HepG2 (cell line): ENCODE results near the gene HOXA10. TPM values are rescaled to one million over a fixed set of nuclear protein-coding genes. Genes with fewer than 3 reads are reported as not detected.

Source experiments
- ATAC-seq: fragments of 200-7000 bp; cut with Tn5 transposase; 3 replicates; pipeline ENCODE4 v1.9.1; 2020; ENCODE audit warnings: mild to moderate bottlenecking, moderate library complexity
- BruUV-seq: library from RNA; stranded (reverse); fragments of 400-500 nt; replicated peaks from 2 replicates; lab custom pipeline; 2021; lab: Mats Ljungman, UMichigan
- CTCF ChIA-PET: fragments of 300-600 bp; formaldehyde crosslinking; extraction: SDS; loops from one replicate; lab custom pipeline; 2021; ENCODE audit warnings: low total read pairs, inconsistent platforms, low intra/inter-chr PET ratio; lab: Yijun Ruan, JAX
- POLR2A ChIA-PET: fragments of 350-600 bp; sonication (Branson Sonifier 250); formaldehyde crosslinking; loops from one replicate; lab custom pipeline; 2020; ENCODE audit warnings: antibody characterized with exemption, inconsistent platforms; lab: Yijun Ruan, JAX
- DNase-seq: peaks from one replicate; pipeline ENCODE4 v3.0.0-alpha.2; 2015; ENCODE audit warnings: low spot score
- FAIRE-seq: peaks from 3 replicates; lab custom pipeline; 2011; peaks lifted over from hg19 to GRCh38; lab: Jason Lieb, UNC
- H2AFZ ChIP-seq: one replicate; pipeline ENCODE4 v1.6.1; 2011; ENCODE audit warnings: low read length, inconsistent platforms
- H3K27ac ChIP-seq: fragments of 300-600 bp; 3 replicates; pipeline ENCODE4 v1.8.0; 2011; ENCODE audit warnings: mixed run types, mild to moderate bottlenecking, mixed read lengths, low read length, inconsistent platforms; ENCODE audit not compliant: insufficient read depth; ENCODE audit errors: extremely low read length
- H3K27me3 ChIP-seq, 2 experiments: fragments of 200-600 bp in 1 of 2; 2 replicates in 1 of 2; 3 replicates in 1 of 2; pipeline versions ENCODE4 v1.6.0 to v1.8.0; 2011; ENCODE audit warnings: low read length in 2 of 2, mild to moderate bottlenecking in 2 of 2, moderate library complexity in 2 of 2, inconsistent platforms in 1 of 2; ENCODE audit not compliant: insufficient read depth in 2 of 2, control insufficient read depth in 1 of 2
- H3K36me3 ChIP-seq, 2 experiments: fragments of 200-600 bp in 1 of 2; replicated peaks in 1 of 2; 2 replicates in 1 of 2; 3 replicates in 1 of 2; pipeline versions ENCODE4 v1.5.1 to v1.8.0; 2011; ENCODE audit warnings: low read length in 2 of 2, inconsistent platforms in 1 of 2; ENCODE audit not compliant: insufficient read depth in 2 of 2, control insufficient read depth in 1 of 2
- H3K4me1 ChIP-seq: 2 replicates; pipeline ENCODE4 v1.5.1; 2012; ENCODE audit warnings: low read length, inconsistent platforms; ENCODE audit not compliant: insufficient read depth
- H3K4me2 ChIP-seq: 2 replicates; pipeline ENCODE4 v1.6.0; 2011; ENCODE audit warnings: low read depth, low read length, inconsistent platforms
- H3K4me3 ChIP-seq, 3 experiments: fragments of 200-600 bp in 1 of 3; sonication (generic), shearing (Covaris generic) in 1 of 3; replicated peaks in 1 of 3; 2 replicates each; pipeline ENCODE4 v1.5.1; 2011 to 2016; ENCODE audit warnings: low read length in 3 of 3, inconsistent platforms in 2 of 3, low read depth in 2 of 3, mild to moderate bottlenecking in 2 of 3, control low read depth in 1 of 3, mixed read lengths in 1 of 3; ENCODE audit not compliant: insufficient read depth in 1 of 3
- H3K79me2 ChIP-seq: one replicate; pipeline ENCODE4 v1.6.1; 2011; ENCODE audit warnings: low read length, inconsistent platforms; ENCODE audit not compliant: insufficient read depth
- H3K9ac ChIP-seq: 2 replicates; pipeline ENCODE4 v1.6.0; 2011; ENCODE audit warnings: mild to moderate bottlenecking, low read depth, low read length, inconsistent platforms; ENCODE audit not compliant: insufficient read depth
- H3K9me3 ChIP-seq: 2 replicates; pipeline ENCODE4 v1.5.1; 2012; ENCODE audit warnings: mild to moderate bottlenecking, low read length
- H4K20me1 ChIP-seq: 2 replicates; pipeline ENCODE4 v1.6.0; 2011; ENCODE audit warnings: inconsistent platforms, mild to moderate bottlenecking, low read length, moderate library complexity; ENCODE audit not compliant: insufficient read depth
- PHF5A ChIP-seq: IDR thresholded peaks from one replicate; pipeline ENCODE4 v1.6.1; 2018; ENCODE audit warnings: low read depth, missing genetic modification reagents; ENCODE audit not compliant: unreplicated experiment
- TSC22D2 ChIP-seq: sonication (generic); formaldehyde crosslinking; IDR thresholded peaks from 2 replicates; pipeline ENCODE4 v1.5.1; 2020; ENCODE audit warnings: missing genetic modification reagents, mild to moderate bottlenecking, borderline replicate concordance
- WGBS: methylation state at CpG from one replicate; pipeline ENCODE4 v1.1.6; 2017; ENCODE audit warnings: low lambda C conversion rate; 5-methylcytosine and 5-hydroxymethylcytosine counted together
- in situ Hi-C: cut with HindIII; loops from 2 replicates; pipeline ENCODE4 v1.10.0; 2017; ENCODE audit warnings: low pct_unique_long_range_greater_than_20kb; ENCODE audit not compliant: extremely low pct_ligation_motif_present
- intact Hi-C: fragments of 100-400 bp; cut with micrococcal nuclease; formaldehyde crosslinking; loops from one replicate; pipeline ENCODE4 v1.10.0; 2022; ENCODE audit not compliant: unreplicated experiment
- polyA plus RNA-seq, 8 experiments: library from polyadenylated mRNA; depleted of rRNA in 3 of 8; stranded (reverse) in 7 of 8; unstranded in 1 of 8; fragments of >200 nt; fragmentation: Illumina TruSeq in 4 of 8; extraction: Trizol in 4 of 8; gene quantifications; 2 replicates each; pipeline versions ENCODE4 v1.2.1 to v1.2.3, GENCODE V29; 2011 to 2016; ENCODE audit warnings: low read depth in 4 of 8, missing spikeins in 1 of 8, mixed read lengths in 1 of 8; ENCODE audit not compliant: insufficient read depth in 1 of 8
- total RNA-seq, 5 experiments: library from RNA; depleted of rRNA; stranded (reverse); fragments of >200 nt; fragmentation: Illumina TruSeq; extraction: Trizol; gene quantifications; 2 replicates each; pipeline ENCODE4 v1.2.3, GENCODE V29; 2016; ENCODE audit warnings: low read depth in 1 of 5
- TF ChIP-seq, protein P1 (sequence below): sonication (generic); formaldehyde crosslinking; IDR thresholded peaks from 2 replicates; pipeline ENCODE4 v1.4.0; 2020; ENCODE audit warnings: mild to moderate bottlenecking, missing genetic modification reagents
- TF ChIP-seq, protein P2 (sequence below): sonication (generic); formaldehyde crosslinking; IDR thresholded peaks from 2 replicates; pipeline ENCODE4 v1.9.0; 2021; ENCODE audit warnings: mild to moderate bottlenecking, missing genetic modification reagents

The HOXA10 gene
- total and polyA plus RNA-seq, 2 of the 13 experiments (the other 11 are each of a cell fraction or from before 2014, with no cell fraction given): not detected

DNA sequence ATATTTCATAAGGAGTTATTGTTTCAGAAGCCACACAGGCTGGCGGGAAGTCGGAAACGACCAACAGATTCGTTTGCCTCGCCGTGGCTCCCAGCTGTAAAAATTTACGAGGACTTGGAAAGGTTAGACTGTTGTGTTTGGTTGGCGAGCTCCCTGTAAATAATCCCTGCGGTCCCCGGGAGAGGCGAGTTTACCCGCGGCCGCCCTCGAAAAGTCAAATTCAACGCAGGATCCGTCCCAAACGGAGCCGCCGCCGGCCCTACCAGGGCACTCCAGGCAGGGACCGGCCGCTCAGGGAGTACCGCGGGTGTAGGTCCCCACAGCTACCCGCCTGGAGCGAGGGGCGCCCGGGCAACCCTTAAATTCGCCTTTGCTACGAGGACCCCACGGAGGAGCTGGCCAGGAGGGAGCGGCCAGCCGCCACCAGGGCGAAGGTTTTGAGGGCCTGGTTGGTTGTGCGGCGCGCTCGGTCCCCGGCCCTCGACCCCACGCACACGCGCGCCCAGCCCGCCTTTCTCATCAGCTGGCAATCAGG is 8.1 kb downstream of the HOXA10 start:
- Histone ChIP-seq H3K9me3 (no peaks in the 10 kb centered on the region), H3K4me3 (no peak overlapping the region), H3K27me3 (peaks cover 2 to 50% of the 10 kb centered on the region in 2 experiments), H3K4me1 (peaks cover 5% of the 10 kb centered on the region), H3K4me2 (no peak overlapping the region), H3K36me3 (no peaks in the 10 kb centered on the region), H3K9ac (no peak overlapping the region), H4K20me1 (no peaks in the 10 kb centered on the region), H2AFZ (no peak overlapping the region), H3K79me2 (no peaks in the 10 kb centered on the region), H3K27ac (no peak overlapping the region)
- WGBS: 73% methylated on average over 45 of the region's 46 CpGs
- ATAC-seq: no peak
- intact Hi-C loops (no loop called here), in situ Hi-C loops (loop anchor here (25.0 kb wide), 1 partner anchor 1079 kb away; no protein-coding TSS in a partner anchor)
- ChIA-PET POLR2A (no interaction called here), CTCF (no interaction called here)
- no peak for DNase-seq
- TF ChIP-seq, protein P1, sequence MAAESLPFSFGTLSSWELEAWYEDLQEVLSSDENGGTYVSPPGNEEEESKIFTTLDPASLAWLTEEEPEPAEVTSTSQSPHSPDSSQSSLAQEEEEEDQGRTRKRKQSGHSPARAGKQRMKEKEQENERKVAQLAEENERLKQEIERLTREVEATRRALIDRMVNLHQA (CRISPR knock-in tag): no peak
- BruUV-seq: no TSS peak
- no peak for FAIRE-seq

DNA sequence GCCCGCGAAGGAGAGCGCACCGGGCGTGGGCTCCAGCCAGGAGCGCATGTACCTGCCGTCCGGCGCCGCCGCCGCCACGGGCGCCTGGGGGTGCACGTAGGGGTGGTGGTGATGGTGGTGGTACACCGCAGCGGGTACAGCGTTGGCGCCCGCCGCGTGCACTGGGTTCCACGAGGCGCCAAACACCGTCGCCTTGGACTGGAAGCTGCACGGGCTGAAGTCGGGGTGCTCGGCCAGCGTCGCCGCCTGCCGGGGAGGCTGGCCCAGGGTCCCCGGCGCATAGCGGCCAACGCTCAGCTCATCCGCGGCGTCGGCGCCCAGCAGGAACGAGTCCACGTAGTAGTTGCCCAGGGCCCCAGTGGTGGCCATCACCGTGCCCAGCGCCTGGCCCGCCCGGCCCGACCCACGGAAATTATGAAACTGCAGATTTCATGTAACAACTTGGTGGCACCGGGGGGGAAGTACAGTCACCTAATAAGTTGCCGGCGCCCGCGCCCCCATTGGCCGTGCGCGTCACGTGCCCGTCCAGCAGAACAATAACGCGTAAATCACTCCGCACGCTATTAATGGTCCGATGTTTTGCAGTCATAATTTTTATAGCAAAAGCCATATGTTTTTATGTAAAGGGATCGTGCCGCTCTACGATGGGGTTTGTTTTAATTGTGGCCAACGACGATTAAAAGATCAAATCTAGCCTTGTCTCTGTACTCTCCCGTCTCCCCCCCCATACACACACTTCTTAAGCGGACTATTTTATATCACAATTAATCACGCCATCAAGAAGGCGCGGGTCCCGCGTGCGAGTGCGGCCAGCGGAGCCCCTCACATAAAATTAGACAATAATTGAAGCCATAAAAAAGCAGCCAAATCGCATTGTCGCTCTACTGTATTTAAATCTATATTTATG is 8.8 kb downstream of the HOXA10 start, which contains the start of gene HOXA9:
TSS of gene HOXA9 (minus strand) at position 449 of the 907 bp plus-strand sequence. CDS start at position 369, 80 bp downstream.
- no peak for DNase-seq
- Histone ChIP-seq H3K4me3 (peak within 1 kb of the TSS in 2 of 3 experiments; percentile 44 to 63; a peak in 3 of 6 replicates), H3K9ac (no peak within 1 kb of the TSS), H3K27ac (no peak within 1 kb of the TSS), H3K27me3 (peaks cover 2 to 48% of the 10 kb centered on the region in 2 experiments), H3K9me3 (no peaks in the 10 kb centered on the region), H3K79me2 (no peaks in the 10 kb centered on the region), H2AFZ (no peak within 1 kb of the TSS), H3K4me2 (peak within 1 kb of the TSS; percentile 55; the same call in 1 of the 2 replicates), H3K36me3 (no peaks in the 10 kb centered on the region), H3K4me1 (0 out of 2 replicates have a peak, but pooled peaks cover 3% of the 10 kb centered on the region), H4K20me1 (no peaks in the 10 kb centered on the region)
- no TSS peak for BruUV-seq
- ATAC-seq: no peak
- intact Hi-C loops (no loop called here), in situ Hi-C loops (loop anchor here (25.0 kb wide), 1 partner anchor 1078 kb away; no protein-coding TSS in a partner anchor)
- FAIRE-seq: no peak
- ChIA-PET POLR2A (no interaction called here), CTCF (no interaction called here)
- WGBS: 87% methylated on average over 59 of the region's 82 CpGs
- TF ChIP-seq, protein P2, sequence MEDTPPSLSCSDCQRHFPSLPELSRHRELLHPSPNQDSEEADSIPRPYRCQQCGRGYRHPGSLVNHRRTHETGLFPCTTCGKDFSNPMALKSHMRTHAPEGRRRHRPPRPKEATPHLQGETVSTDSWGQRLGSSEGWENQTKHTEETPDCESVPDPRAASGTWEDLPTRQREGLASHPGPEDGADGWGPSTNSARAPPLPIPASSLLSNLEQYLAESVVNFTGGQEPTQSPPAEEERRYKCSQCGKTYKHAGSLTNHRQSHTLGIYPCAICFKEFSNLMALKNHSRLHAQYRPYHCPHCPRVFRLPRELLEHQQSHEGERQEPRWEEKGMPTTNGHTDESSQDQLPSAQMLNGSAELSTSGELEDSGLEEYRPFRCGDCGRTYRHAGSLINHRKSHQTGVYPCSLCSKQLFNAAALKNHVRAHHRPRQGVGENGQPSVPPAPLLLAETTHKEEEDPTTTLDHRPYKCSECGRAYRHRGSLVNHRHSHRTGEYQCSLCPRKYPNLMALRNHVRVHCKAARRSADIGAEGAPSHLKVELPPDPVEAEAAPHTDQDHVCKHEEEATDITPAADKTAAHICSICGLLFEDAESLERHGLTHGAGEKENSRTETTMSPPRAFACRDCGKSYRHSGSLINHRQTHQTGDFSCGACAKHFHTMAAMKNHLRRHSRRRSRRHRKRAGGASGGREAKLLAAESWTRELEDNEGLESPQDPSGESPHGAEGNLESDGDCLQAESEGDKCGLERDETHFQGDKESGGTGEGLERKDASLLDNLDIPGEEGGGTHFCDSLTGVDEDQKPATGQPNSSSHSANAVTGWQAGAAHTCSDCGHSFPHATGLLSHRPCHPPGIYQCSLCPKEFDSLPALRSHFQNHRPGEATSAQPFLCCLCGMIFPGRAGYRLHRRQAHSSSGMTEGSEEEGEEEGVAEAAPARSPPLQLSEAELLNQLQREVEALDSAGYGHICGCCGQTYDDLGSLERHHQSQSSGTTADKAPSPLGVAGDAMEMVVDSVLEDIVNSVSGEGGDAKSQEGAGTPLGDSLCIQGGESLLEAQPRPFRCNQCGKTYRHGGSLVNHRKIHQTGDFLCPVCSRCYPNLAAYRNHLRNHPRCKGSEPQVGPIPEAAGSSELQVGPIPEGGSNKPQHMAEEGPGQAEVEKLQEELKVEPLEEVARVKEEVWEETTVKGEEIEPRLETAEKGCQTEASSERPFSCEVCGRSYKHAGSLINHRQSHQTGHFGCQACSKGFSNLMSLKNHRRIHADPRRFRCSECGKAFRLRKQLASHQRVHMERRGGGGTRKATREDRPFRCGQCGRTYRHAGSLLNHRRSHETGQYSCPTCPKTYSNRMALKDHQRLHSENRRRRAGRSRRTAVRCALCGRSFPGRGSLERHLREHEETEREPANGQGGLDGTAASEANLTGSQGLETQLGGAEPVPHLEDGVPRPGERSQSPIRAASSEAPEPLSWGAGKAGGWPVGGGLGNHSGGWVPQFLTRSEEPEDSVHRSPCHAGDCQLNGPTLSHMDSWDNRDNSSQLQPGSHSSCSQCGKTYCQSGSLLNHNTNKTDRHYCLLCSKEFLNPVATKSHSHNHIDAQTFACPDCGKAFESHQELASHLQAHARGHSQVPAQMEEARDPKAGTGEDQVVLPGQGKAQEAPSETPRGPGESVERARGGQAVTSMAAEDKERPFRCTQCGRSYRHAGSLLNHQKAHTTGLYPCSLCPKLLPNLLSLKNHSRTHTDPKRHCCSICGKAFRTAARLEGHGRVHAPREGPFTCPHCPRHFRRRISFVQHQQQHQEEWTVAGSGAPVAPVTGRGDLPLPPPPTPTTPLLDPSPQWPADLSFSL: no peak
- TF ChIP-seq PHF5A (no peak), TSC22D2 (CRISPR knock-in tag) (no peak)
